Kidney capillary endothelial cell (primary cell): ENCODE data around the gene SETBP1.

ENCODE experiments used
- DNase-seq: peaks from one replicate; pipeline ENCODE4 v3.0.0-alpha.2; 2018; ENCODE audit warnings: low spot score

Gene SETBP1

DNA sequence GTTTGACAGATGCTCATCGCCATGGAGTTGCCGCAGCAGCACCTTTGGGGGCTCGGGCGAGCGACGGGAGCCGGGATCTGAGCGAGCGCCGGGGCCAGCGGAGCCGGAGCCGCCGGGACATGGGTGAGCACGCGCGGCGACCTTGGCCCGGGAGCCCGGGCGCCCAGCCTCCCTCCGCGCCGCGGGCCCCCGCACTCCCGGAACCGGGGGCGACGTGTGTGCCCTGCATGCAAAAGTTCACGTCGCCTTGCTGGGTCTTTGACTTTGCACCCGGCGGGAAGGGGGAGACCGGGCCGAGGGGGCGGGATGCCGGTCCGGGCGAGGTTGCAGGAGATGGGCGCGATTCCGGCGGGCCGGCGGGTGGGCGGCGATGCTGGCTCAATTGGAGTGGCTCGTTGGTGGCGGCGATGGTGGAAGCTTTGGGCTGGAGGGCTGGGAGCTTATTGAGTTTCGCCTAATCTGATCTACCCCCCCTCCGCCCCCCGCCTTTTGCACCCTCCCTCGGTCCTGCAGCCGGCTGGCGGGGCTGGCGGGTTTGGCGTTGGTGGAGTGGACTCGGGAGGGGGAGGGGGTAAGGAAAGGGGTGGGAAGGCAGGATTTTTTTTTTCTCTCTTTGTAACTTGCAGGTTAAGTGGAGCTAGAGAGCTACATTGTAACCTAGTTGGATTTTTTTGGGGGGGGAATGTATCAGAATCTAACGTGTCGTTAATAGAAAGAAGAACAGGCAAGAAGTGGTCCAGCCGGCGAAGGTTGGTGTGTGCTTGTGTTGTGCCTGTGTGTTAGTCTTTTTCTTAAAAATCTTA lies at the start of gene SETBP1:
Gene SETBP1 (plus strand): TSS at position 616 of the 803 bp plus-strand sequence. CDS start 20,459 bp downstream, outside the sequence.
- no peak for DNase-seq

DNA sequence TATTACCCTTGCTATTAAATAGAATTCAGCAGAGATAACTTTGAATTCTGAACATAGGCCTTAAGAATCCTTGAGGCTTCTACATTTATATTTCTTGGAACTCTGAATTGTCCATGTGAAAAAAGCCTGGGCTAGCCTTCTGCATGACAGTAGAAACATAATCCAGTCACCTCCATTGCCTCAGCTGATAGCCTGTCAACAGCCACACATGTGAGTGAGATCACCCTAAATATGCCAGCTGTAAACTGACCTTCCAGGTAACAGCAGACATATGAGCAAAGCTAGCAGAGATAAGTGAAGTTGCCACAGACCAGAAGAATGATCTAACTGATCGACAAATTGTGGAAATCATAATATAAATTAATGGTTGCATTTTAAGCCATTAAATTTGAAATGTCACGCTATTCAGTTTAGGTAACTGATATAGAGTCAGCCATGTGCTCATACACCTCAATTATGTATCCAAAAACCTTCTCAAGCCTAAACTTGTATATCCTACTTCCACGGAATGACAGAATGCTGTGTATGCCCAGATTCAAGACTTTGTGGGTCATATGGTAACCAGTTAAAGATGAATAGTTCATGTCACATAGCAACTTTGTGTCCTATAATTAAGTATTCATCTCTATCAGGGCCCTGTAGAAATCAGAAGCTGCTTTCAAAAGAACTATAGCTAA lies 48.1 kb upstream of the SETBP1 start:
- no peak for DNase-seq

DNA sequence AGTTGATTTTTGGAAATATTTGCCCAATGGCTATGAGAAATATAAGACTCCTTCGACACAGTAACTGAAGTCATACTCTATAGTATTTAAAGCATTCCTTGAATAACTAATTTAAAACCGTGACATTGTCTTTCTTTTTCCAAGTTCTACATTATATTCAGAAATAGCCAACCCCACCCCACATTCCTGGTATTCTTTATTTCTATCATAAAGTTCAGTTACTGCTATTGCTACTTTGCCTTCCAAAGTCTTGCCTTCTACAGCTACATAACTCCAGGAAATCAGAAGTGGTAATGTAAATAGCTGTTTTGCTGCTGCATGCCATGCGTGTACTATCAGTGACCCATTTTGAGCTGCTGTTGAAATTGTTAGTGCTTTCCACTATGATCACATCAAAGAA lies 45.1 kb upstream of the SETBP1 start:
- no peak for DNase-seq

DNA sequence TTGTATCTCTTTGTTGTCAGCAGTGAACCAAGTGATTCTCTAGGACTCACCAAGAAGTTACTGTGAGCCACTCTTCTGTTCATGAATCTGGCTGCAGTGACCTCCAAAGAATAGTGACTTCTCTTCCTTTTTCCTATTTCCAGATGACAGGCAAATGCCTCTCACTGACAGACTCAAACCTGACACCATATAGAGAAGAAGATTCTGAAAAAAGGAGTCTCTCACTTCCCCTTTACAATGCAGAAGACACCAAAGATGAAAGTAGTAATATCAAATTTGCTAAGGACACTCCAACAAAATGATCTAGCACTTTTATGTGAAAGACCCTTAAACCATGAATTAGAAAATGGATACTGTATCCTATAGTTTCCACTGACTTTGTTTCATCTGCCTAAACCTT lies 44.4 kb upstream of the SETBP1 start:
- no peak for DNase-seq

DNA sequence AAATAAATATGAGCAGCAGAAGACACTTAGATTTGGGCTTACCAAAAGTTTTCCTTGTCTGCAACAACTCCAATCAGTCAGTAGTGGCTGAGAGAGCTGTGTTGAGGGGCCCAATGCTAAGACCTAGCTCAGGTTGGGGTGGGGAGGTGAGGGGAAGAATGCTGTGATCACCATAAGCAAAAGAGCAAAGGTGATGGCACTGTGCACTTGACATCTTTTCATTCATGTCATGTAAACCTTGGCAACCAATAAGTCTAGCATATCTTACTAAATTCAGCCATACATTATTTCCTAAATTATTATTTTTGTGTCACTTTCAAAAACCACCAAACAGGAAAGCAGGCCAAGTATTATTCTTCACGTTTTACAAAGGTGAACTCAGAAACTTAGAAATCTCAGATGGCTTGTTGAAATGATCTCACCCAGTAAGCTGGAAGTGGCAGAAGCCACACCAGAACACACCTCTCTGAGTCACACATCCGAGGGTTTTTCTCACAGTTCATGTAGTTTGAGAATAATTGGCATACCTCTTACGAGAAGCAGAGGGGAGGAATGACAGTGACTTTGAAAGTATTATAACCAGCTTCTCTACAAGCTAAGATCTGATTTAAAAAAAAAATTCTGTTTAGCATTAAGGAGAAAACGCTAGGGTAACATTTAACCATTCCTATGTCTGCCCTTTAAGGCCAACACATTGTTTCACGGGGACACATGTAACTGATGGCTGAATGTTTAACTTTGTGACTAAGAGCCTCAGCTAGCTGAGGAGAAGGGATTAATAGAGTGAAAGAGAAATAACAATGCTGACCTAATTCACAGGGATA lies 43.3 kb upstream of the SETBP1 start:
- DNase-seq = no peak

DNA sequence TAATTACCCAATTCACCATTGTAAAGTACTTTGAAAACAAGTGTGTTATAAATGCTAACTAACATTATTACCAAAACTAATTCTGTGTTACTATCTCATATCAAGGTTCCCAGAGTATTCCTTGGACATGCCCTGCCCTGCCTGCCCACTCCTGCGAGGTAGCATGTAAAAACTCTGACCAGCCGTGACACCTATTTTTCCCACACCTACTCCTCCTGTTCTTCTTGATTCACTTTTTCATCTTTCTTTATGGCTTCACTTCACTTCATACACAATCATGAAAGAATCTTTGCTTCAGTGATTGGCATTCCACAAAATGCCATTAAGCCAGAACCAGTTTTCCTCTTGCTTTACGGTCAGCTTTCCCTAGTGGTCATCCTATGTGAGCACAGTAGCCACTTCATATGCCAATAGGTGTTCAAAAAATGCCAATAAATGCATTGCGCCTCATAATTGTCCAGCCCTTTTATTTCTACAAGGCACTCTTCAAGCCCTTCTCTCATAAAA lies 42.6 kb upstream of the SETBP1 start:
- no peak for DNase-seq

DNA sequence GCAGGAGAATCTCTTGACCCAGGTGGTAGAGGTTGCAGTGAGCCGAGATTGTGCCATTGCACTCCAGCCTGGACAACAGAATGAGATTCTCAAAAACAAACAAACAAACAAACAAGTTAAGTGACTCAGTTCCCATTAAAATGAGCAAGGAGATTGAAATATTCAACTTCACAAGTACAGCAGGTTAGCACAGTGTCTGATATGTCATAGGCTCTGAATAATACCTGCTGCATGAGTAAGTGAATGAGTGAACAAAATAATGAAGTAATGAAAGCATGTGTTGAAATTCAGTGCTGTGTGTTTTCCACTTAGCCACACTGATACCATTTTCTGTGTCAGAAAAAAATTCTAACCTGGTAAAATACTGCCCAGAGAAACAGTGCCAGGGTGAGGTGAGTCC lies 41.9 kb upstream of the SETBP1 start:
- no peak for DNase-seq

DNA sequence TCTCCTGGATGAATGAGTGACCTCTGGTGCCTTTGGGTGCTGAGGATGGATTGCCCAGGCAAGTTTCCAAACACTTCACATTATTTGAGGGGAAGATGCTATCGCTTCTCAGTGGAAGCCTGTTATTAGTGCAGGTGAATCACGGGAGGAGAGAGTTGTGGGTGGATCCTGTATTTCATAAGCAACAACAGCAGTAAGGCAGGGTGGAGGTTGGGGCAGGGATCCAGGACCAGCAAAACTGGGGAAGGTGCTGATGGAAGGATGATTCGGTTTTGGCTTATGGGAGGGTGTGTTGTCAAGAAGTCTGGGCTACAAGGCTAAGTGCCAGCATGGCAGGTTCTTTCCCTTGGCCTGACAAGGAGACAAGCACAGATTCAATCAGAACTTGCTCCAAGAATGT lies 37.7 kb upstream of the SETBP1 start:
- DNase-seq = no peak

DNA sequence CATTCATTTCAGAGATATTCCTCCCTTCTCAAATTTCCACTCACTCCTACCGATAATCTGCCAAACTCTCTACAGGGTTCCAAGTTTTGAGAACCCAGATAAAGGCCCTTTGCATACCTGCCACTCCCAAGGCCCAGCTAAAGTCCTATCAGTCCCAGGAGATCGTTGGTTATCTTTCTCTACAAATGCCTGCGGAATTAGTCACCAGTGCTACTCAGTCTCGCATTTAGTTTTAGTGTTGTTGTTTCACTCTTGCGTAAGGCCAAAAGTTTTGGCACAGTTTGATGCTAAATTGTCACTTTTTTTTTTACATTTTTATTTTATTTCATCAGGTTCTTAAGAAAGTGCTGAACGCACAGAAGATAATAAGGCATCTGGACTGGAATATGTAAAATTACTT lies 29.2 kb upstream of the SETBP1 start:
- no peak for DNase-seq

DNA sequence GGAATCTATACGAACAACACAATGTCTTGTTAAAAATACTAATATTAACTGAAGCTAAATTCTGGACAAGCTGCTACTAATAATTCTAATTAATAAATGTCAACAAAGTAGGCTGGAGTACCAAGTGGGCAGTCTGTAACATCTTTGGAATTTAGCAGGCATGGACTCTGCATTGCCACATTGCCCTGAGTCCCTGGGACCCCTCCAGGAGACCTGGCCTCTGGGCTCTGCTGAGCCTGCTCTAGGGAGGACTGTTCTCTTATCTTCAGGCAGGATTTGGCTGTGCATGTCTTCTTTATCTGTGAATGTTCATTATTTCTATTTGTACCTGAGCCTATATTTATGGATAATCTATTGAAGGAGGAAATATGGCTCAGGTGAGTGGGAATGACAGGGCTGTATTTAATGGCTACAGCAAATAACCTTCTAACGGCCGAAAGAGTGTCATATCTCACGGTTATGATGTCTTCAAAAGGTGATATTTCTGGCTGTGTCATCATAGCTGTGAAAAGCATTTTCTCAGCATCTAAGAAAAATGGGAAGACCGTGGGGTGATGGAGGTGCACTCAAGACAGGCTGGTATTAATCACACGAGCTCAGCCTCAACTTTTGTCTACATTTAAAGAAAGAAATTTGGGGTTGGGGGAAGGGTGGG lies 28.6 kb upstream of the SETBP1 start:
- DNase-seq = no peak

DNA sequence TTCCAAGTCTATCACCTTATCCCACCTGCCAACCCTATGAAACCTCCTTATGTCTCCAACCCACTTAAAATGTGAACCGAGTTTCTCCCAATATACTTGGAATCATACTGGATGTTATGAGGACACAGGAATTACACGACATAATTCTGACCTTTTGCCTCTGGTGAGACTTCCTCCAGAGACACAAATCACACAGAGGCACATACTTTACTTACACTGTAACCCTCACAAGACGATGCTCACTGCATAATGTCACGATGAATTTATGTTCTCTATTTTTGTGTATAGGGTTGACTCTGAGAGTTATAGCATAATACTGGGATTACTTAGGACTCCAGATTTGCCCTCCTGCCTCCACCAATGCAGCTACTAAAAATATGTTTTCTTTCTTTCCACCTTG lies 28.0 kb upstream of the SETBP1 start:
- DNase-seq = no peak

DNA sequence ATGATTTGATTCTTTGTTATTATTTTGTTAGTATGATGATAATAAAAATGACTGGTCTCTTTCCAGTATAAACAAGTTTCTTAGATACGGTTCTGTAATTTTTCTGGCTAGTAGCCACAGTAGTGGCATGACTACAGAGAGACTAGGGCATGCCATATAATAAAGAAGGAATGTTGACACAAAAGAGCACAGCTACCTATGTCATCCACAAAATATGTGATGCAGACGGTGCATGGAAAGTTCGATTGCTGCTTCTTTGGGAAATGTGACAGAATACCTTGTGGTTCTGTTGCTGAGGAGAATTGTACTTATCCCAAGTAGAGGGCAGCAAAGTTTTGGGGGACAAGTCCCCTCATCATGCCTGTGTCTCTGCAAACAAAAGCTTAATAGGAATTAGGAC lies 26.1 kb upstream of the SETBP1 start:
- DNase-seq = no peak

DNA sequence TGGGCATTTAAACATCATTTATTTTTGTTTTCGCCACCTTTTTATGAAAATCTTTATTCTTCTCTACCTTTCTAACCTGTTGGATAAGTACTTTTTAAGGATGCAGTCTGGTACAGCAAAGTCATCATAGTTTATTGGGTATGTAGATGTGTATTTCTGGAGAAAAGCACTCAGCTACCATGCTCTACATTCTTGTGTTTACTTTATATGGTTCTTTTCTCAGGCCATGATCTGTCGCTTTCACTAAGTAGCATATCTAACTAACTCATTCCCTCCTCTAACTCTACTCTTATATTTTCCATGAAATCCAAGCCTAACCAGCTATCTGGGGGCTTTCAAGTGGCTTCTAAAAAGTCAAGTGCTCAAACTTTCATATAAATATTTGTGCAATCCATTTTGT lies 25.3 kb upstream of the SETBP1 start:
- no peak for DNase-seq

DNA sequence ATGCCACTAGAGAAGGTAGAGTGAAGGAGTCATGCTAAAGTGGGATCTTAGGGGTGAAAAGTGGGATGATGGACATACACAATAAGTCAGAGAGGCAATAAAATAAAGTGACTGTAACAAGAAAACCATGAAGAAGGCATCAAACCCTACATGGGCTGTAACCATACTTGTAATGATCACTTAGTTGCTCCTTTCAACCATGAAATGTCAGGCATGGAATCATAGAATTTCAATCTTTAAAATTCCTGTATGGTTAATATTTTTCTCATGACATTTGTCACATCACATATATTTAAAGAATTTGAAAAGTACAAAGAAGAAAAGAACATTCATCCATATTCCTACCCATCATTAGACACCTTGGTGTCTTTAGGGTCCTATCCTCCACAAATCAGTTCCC lies 20.9 kb upstream of the SETBP1 start:
- DNase-seq = no peak

DNA sequence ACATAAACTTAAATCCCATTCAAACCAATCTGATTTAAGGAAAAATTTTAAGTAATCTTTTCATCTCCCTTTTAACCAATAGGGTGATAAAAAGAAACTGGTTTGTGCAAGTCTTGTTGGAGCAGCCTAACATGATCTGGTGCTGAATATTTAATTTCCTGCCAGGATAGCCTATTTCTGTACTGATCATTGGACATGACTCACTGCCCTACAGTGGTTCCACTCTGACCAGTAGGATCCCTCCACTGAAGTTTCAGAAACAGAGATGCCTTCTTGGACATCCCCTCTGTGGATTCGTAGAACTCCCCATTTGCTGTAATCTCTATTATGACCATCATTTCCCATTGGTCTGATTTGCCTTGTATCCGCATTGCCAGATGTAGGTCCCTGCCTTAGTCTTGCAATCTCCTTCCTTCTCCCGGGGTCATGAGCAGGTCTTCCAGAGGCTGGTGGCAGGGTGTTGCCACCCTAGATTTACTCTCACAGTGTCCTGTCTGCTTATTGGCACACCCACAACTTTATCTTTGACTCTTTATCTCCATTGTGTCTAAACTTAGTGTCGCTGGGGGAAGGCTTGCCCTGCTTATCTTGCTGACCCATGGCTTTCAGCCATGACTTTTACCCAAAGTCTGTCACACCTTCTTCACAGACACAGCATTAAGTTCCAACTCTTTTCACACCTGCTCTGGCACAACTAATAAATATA lies 12.3 kb upstream of the SETBP1 start:
- no peak for DNase-seq

DNA sequence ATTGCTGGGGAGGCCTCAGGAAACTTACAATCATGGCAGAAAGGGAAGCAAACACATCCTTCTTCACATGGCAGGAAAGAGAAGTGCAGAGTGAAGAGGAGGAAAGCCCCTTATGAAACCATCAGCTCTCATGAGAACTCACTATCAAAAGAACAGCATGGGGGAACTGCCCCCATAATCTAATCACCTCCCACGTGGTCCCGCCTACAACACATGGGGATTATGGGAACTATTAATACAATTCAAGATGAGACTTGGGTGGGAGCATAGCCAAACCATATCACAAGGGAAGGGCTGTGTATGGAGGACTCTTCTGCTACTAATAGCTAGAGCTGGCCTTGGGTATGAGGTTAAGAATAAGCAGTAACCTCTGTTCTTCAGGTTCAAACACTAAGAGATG lies 8.8 kb upstream of the SETBP1 start:
- no peak for DNase-seq

DNA sequence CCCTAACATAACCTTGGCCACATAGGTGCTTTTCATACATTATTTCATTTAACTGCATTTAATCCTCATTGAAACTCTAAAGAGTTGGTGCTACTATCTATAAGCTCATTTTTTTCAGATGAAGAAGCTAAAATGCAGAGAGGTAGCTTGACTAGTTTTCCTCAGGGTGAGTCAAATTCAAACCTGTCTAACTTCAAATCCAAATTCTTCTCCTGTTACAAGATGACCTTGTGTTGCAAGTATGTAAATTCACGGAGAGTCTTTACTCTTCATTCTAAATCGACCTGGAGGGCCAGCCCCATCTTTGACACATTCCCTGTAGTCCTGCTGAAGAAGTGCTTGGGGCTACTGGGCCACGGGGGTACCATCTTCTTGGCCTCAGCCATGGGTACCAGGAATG lies 8.2 kb upstream of the SETBP1 start:
- DNase-seq = no peak

DNA sequence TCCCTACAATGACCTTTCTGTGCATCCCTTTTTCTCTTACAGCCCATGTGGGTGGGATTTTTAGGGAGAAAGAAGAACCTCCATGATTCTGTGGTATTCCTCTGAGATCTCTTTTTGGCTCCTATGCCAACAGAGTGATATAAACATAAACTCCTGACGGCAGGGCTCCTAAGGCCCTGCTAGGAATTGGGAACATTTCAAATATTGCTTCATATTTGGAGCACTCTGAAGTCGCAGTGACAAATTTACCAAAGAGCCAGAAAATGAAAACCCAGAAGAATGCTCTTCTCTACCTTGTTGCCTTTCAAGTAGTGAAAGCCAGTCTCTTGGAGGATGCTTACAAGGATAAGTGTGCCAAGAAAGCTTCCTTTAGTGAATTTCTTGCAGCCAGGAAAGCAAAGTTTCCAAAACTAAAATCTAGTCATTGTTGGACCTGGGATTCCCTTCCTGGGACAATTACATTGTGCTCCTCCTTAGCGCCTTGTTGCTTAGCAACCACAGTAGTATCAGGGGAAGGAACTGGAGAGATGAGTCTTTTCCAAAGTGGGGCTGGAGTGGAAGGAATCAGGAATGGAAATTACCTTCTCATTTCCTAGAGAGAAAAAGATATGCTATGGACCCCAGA lies 7.3 kb upstream of the SETBP1 start:
- DNase-seq = no peak

DNA sequence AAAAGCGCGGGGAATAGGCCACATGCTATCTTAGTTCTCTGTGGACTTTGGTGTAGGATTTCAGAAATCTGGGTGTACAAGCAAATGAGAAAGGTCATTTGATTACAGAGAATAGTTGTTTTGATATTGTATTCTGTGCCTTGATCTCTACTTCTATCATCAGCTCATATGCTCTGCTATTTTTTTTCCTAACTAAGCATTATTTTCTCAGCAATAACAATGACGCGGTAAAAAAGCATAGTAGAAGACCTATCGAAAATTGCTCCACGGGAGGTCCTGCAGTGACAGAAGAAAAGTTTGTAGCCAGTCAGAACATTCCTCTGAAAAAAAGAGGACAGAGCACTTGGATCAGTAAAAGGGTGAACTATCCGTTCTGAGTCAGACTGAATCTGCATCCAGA lies 2.8 kb upstream of the SETBP1 start:
- no peak for DNase-seq

DNA sequence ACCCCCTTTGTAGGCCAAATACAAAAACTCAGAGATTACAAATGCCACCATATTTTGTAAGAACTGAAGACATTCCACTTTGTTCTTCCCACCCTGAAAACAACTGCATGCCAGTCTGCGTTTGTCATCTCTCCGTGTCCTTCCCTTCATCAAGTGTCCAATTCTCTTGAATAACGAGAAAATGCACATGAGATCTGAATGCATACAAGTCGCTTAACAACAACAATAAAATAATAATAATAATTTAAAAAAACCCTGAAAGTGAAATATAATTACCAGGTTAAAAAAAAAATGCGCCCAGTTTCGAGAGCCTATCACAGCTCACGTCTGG lies 2.0 kb upstream of the SETBP1 start:
- no peak for DNase-seq
